GM21515 (cell line): ENCODE data around the gene ADCK2.
"Not testable (repeated sequence)": the region's sequence is repeated elsewhere in the genome, so short reads cannot be mapped to it uniquely, and the experiment has no call there.

ENCODE experiments used
- ATAC-seq: cut with Tn5 transposase; IDR thresholded peaks from one replicate; pipeline ENCODE4 v1.9.1; 2021; ENCODE audit not compliant: unreplicated experiment

ADCK2 gene

GRCh38 chr7:140738280-140738679 is 65.5 kb downstream of the ADCK2 start:
- no peak for ATAC-seq

DNA sequence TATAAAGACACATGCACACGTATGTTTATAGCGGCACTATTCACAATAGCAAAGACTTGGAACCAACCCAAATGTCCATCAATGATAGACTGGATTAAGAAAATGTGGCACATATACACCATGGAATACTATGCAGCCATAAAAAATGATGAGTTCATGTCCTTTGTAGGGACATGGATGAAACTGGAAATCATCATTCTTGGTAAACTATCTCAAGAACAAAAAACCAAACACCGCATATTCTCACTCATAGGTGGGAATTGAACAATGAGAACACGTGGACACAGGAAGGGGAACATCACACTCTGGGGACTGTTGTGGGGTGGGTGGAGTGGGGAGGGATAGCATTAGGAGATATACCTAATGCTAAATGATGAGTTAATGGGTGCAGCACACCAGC is 70.5 kb downstream of the ADCK2 start:
- ATAC-seq: not testable (repeated sequence)

- ATAC-seq: no peak
Observed at GRCh38 chr7:140744005-140744404, 71.3 kb downstream of the ADCK2 start.
